Neural cell (in vitro differentiated cells): ENCODE data around the gene PRDM11. TPM values are rescaled to one million over a fixed set of nuclear protein-coding genes. Genes with fewer than 3 reads are reported as not detected.

Experiments
- H2AFZ ChIP-seq: fragments of 200-600, 300-800 bp; sonication (generic), shearing (Covaris generic); 2 replicates; pipeline ENCODE4 v1.6.0; 2014; ENCODE audit warnings: low read depth, mild to moderate bottlenecking, antibody characterized with exemption, low read length, moderate library complexity
- H3F3A ChIP-seq: fragments of 200-600 bp; shearing (Covaris generic); 2 replicates; pipeline ENCODE4 v1.6.1; 2016; ENCODE audit warnings: mild to moderate bottlenecking, moderate library complexity, mixed read lengths, antibody characterized with exemption, low read length; ENCODE audit not compliant: insufficient read depth, poor library complexity, severe bottlenecking
- H3K27ac ChIP-seq: fragments of 200-600, 300-800 bp; sonication (generic), shearing (Covaris generic); 2 replicates; pipeline ENCODE4 v1.5.1; 2014; ENCODE audit warnings: mild to moderate bottlenecking, low read length, moderate library complexity
- H3K27me3 ChIP-seq: fragments of 300-800, 200-600 bp; sonication (generic), shearing (Covaris generic); 2 replicates; pipeline ENCODE4 v1.6.0; 2014; ENCODE audit warnings: mild to moderate bottlenecking, low read depth, low read length, moderate library complexity; ENCODE audit not compliant: insufficient read depth
- H3K36me3 ChIP-seq: fragments of 300-800, 200-600 bp; sonication (generic), shearing (Covaris generic); 2 replicates; pipeline ENCODE4 v1.5.1; 2014; ENCODE audit warnings: mild to moderate bottlenecking, antibody characterized with exemption, low read length, moderate library complexity; ENCODE audit not compliant: insufficient read depth
- H3K4me2 ChIP-seq: fragments of 300-800, 200-600 bp; sonication (generic), shearing (Covaris generic); 2 replicates; pipeline ENCODE4 v1.6.0; 2014; ENCODE audit warnings: mild to moderate bottlenecking, low read length
- H3K4me3 ChIP-seq: fragments of 300-800, 200-600 bp; sonication (generic), shearing (Covaris generic); 2 replicates; pipeline ENCODE4 v1.5.1; 2014; ENCODE audit warnings: mild to moderate bottlenecking, low read length, moderate library complexity
- H3K79me2 ChIP-seq: fragments of 200-600 bp; shearing (Covaris generic); replicated peaks from 2 replicates; pipeline ENCODE4 v1.6.0; 2014; ENCODE audit warnings: mild to moderate bottlenecking, low read length, moderate library complexity; ENCODE audit not compliant: insufficient read depth
- H3K9ac ChIP-seq: fragments of 300-800, 200-600 bp; sonication (generic), shearing (Covaris generic); 2 replicates; pipeline ENCODE4 v1.6.1; 2016; ENCODE audit warnings: mild to moderate bottlenecking, low read length, mixed read lengths
- H3K9me2 ChIP-seq: fragments of 200-600 bp; shearing (Covaris generic); 2 replicates; pipeline ENCODE4 v1.6.1; 2016; ENCODE audit warnings: mild to moderate bottlenecking, low read length, mixed read lengths; ENCODE audit not compliant: insufficient read depth
- H3K9me3 ChIP-seq: fragments of 200-600, 300-800 bp; sonication (generic), shearing (Covaris generic); 2 replicates; pipeline ENCODE4 v1.6.1; 2016; ENCODE audit warnings: mild to moderate bottlenecking, mixed run types, low read length, moderate library complexity, mixed read lengths
- H4K20me1 ChIP-seq: fragments of 200-600 bp; shearing (Covaris generic); 2 replicates; pipeline ENCODE4 v1.6.1; 2016; ENCODE audit warnings: mild to moderate bottlenecking, mixed run types; ENCODE audit not compliant: insufficient read depth
- EP300 ChIP-seq: fragments of 450-650 bp; conservative IDR thresholded peaks from 2 replicates; pipeline ENCODE4 v1.6.1; 2014; ENCODE audit warnings: antibody characterized with exemption, mild to moderate bottlenecking, moderate library complexity; ENCODE audit not compliant: poor library complexity, severe bottlenecking
- EZH2 ChIP-seq: fragments of 200-600, 300-800 bp; shearing (Covaris generic), sonication (generic); IDR thresholded peaks from 2 replicates; pipeline ENCODE4 v1.6.1; 2014; ENCODE audit warnings: antibody characterized with exemption, low read length, borderline replicate concordance, mild to moderate bottlenecking; ENCODE audit not compliant: insufficient read depth, poor library complexity, severe bottlenecking
- MXI1 ChIP-seq: fragments of 450-650 bp; conservative IDR thresholded peaks from 2 replicates; pipeline ENCODE4 v1.6.1; 2014; ENCODE audit warnings: antibody characterized with exemption, mild to moderate bottlenecking; ENCODE audit not compliant: poor library complexity, severe bottlenecking
- POLR2AphosphoS5 ChIP-seq: IDR thresholded peaks from 2 replicates; pipeline ENCODE4 v1.6.1; 2012
- RAD21 ChIP-seq: fragments of 450-650 bp; conservative IDR thresholded peaks from 2 replicates; pipeline ENCODE4 v1.6.1; 2014; ENCODE audit warnings: antibody characterized with exemption, mild to moderate bottlenecking, moderate library complexity
- SMC3 ChIP-seq: fragments of 450-650 bp; conservative IDR thresholded peaks from 2 replicates; pipeline ENCODE4 v1.6.1; 2014; ENCODE audit warnings: antibody characterized with exemption, mild to moderate bottlenecking, moderate library complexity; ENCODE audit not compliant: poor library complexity
- TAF1 ChIP-seq: IDR thresholded peaks from 2 replicates; pipeline ENCODE4 v1.6.1; 2012; ENCODE audit warnings: low read depth
- polyA plus RNA-seq: library from polyadenylated mRNA; depleted of rRNA; stranded (reverse); fragments of >200 nt; gene quantifications from 2 replicates; pipeline ENCODE4 v1.2.3, GENCODE V29; 2014
- TF ChIP-seq, protein P1 (sequence below): fragments of 450-650 bp; IDR thresholded peaks from 2 replicates; pipeline ENCODE4 v1.5.1; 2014; ENCODE audit warnings: antibody characterized with exemption, mild to moderate bottlenecking, moderate library complexity; ENCODE audit not compliant: poor library complexity, severe bottlenecking

The PRDM11 gene
- polyA plus RNA-seq, 1 donor from 2014 or later = 2.0 TPM

DNA sequence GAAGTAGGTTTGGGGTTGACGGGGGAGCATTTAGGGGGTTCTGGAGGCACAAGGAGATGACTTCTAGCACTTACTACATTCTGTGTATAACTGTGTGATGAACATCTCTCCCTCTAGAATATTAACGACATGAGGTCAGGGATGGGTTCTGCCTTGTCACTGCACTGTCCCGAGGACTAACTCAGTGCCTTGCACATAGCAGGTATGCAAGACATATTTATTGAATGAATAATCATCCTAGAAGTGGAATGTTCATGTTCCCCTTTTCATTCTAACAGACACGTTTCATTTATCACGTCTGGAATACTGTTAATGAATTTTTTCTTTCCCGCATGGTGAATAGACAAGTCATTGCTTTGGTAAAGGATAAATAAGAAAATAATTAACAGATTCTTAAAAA, 127.1 kb downstream of the PRDM11 start:
- Histone ChIP-seq H3K4me3 (no peak overlapping the region), H3K27ac (no peak overlapping the region), H3K9me3 (no peaks in the 10 kb centered on the region), H2AFZ (no peak overlapping the region), H3K4me2 (no peak overlapping the region), H3K79me2 (no peaks in the 10 kb centered on the region), H3K9ac (no peak overlapping the region), H3K36me3 (no peaks in the 10 kb centered on the region), H3K9me2 (no peaks in the 10 kb centered on the region), H3F3A (no peaks in the 10 kb centered on the region), H3K27me3 (no peaks in the 10 kb centered on the region), H4K20me1 (no peaks in the 10 kb centered on the region)
- TF ChIP-seq RAD21 (no peak), SMC3 (no peak), TAF1 (no peak), EZH2 (no peak), POLR2AphosphoS5 (no peak), MXI1 (no peak), EP300 (no peak)
- TF ChIP-seq, protein P1, sequence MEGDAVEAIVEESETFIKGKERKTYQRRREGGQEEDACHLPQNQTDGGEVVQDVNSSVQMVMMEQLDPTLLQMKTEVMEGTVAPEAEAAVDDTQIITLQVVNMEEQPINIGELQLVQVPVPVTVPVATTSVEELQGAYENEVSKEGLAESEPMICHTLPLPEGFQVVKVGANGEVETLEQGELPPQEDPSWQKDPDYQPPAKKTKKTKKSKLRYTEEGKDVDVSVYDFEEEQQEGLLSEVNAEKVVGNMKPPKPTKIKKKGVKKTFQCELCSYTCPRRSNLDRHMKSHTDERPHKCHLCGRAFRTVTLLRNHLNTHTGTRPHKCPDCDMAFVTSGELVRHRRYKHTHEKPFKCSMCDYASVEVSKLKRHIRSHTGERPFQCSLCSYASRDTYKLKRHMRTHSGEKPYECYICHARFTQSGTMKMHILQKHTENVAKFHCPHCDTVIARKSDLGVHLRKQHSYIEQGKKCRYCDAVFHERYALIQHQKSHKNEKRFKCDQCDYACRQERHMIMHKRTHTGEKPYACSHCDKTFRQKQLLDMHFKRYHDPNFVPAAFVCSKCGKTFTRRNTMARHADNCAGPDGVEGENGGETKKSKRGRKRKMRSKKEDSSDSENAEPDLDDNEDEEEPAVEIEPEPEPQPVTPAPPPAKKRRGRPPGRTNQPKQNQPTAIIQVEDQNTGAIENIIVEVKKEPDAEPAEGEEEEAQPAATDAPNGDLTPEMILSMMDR = no peak

DNA sequence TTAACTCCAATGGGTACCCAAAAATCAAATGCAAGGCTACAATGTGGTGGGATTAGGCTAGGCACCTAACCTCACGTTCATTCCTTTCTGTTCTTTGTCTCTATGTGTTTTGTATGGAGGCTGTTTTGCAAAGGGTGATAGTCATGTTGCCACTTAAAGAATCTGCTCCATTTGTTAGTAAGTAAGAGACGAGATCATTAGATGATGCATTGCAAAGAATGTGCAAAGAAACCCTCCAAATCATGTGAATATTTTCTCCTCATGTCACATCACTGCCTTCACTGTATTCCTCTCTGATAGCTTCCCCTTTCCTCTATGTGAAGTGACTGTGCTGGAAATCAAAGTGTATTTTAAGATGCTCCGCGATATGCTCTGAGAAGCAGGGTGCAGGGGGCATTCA, 127.8 kb downstream of the PRDM11 start:
- Histone ChIP-seq H2AFZ (no peak overlapping the region), H3K9ac (no peak overlapping the region), H3F3A (no peaks in the 10 kb centered on the region), H3K27ac (no peak overlapping the region), H3K9me2 (no peaks in the 10 kb centered on the region), H3K27me3 (no peaks in the 10 kb centered on the region), H3K4me2 (no peak overlapping the region), H3K9me3 (no peaks in the 10 kb centered on the region), H4K20me1 (no peaks in the 10 kb centered on the region), H3K4me3 (no peak overlapping the region), H3K79me2 (no peaks in the 10 kb centered on the region), H3K36me3 (no peaks in the 10 kb centered on the region)
- no peak for TF ChIP-seq EZH2
- TF ChIP-seq TAF1 = no peak
- TF ChIP-seq RAD21 = no peak
- TF ChIP-seq, protein P1 = no peak

DNA sequence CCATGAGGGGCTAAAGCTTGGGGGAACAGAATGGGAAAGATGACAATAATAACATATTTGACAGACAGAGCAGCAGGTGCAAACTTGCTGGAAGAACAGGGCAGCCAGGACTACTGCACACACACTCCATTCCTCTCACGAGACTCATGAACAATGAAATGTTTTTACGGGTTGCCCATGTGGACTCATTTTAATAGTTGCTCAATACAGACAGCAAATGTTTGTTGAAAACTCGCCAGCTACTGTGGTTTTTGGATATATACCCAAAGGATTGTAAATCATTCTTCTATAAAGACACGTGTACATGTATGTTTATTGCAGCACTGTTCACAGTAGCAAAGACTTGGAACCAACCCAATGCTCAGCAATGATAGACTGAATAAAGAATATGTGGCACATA, 129.4 kb downstream of the PRDM11 start:
- Histone ChIP-seq H3K36me3 (no peaks in the 10 kb centered on the region), H3K27me3 (no peaks in the 10 kb centered on the region), H3K27ac (no peak overlapping the region), H3K4me3 (no peak overlapping the region), H3K79me2 (no peaks in the 10 kb centered on the region), H3F3A (no peaks in the 10 kb centered on the region), H2AFZ (no peak overlapping the region), H4K20me1 (no peaks in the 10 kb centered on the region), H3K9ac (no peak overlapping the region), H3K9me2 (no peaks in the 10 kb centered on the region), H3K9me3 (no peaks in the 10 kb centered on the region), H3K4me2 (no peak overlapping the region)
- no peak for TF ChIP-seq SMC3
- TF ChIP-seq, protein P1 = no peak
